ENCODE data around the gene DENND6A.

DENND6A gene

DNA sequence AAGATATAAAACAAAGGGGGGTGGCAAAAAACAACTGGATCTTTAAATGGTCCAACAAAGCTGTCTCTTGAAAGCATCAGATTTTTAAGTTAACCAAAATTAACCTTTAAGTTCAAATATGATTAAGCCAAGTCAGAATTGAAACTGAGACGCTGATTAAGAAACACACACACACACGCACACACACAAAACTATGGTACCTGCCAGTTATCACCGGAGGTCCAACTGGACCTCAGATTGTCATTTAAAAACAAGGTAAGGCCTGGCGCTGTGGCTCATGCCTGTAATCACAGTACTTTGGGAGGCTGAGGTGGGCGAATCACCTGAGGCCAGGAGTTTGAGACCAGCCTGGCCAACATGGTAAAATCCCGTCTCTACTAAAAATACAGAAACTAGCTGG, 106.1 kb downstream of the DENND6A start:
- Histone ChIP-seq H3K4me3 (ENCODE audit: low read length) (no peak overlapping the region), H3K9ac (ENCODE audit: low read length) (no peak overlapping the region), H3K36me3 (replicated peaks; ENCODE audit: insufficient read depth, low read length) (no peaks in the 10 kb centered on the region; the same call in none of the 2 replicates), H3K27me3 (replicated peaks; ENCODE audit: insufficient read depth, low read length) (no peaks in the 10 kb centered on the region), H3K4me1 (ENCODE audit: low read length) (0 out of 2 replicates have a peak, but pooled peaks cover 4% of the 10 kb centered on the region), H3K79me2 (ENCODE audit: low read length) (peaks cover 97% of the 10 kb centered on the region), H3K9me2 (replicated peaks; ENCODE audit: insufficient read depth, low read length) (no peaks in the 10 kb centered on the region), H4K20me1 (ENCODE audit: insufficient read depth, low read length) (peaks cover 19% of the 10 kb centered on the region; the same call in 1 of the 2 replicates), H2AFZ (ENCODE audit: low read length) (no peak overlapping the region), H3K4me2 (ENCODE audit: low read depth, low read length) (no peak overlapping the region), H3K9me3 (replicated peaks; ENCODE audit: insufficient read depth, low read length) (no peaks in the 10 kb centered on the region), H3F3A (ENCODE audit: insufficient read depth, low read length) (no peaks in the 10 kb centered on the region), H3K27ac (ENCODE audit: low read length) (no peak overlapping the region)
- TF ChIP-seq EZH2 (optimal IDR thresholded peaks at IDR 0.05; ENCODE audit: low read depth, low read length) (no peak), EZH2phosphoT487 (IDR thresholded peaks at IDR 0.05; ENCODE audit: low read length) (no peak)
- TF ChIP-seq, protein P1, sequence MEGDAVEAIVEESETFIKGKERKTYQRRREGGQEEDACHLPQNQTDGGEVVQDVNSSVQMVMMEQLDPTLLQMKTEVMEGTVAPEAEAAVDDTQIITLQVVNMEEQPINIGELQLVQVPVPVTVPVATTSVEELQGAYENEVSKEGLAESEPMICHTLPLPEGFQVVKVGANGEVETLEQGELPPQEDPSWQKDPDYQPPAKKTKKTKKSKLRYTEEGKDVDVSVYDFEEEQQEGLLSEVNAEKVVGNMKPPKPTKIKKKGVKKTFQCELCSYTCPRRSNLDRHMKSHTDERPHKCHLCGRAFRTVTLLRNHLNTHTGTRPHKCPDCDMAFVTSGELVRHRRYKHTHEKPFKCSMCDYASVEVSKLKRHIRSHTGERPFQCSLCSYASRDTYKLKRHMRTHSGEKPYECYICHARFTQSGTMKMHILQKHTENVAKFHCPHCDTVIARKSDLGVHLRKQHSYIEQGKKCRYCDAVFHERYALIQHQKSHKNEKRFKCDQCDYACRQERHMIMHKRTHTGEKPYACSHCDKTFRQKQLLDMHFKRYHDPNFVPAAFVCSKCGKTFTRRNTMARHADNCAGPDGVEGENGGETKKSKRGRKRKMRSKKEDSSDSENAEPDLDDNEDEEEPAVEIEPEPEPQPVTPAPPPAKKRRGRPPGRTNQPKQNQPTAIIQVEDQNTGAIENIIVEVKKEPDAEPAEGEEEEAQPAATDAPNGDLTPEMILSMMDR (IDR thresholded peaks at IDR 0.05; ENCODE audit: low read length): no peak
- DNase-seq: no peak

DNA sequence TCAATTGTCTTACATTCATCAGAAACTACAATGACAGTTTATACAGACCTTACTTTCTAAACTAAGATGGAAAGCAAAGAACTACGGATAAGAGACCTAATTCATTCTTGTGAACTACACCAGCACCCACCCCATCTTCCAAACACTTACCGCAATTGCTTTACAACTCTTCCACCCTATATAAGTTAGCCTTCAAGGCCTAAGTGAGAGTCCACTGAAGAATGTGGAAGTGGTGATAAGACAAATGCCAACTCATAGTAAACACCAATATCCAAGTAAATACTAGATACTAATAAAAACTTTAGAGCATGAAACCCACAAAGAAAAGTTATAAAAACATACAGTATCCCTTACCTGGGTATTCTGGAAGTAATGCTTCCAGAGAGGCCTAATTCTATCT, 109.3 kb downstream of the DENND6A start:
- Histone ChIP-seq H3K36me3 (replicated peaks; ENCODE audit: insufficient read depth, low read length) (no peaks in the 10 kb centered on the region; the same call in none of the 2 replicates), H3K9me3 (replicated peaks; ENCODE audit: insufficient read depth, low read length) (no peaks in the 10 kb centered on the region), H3K27me3 (replicated peaks; ENCODE audit: insufficient read depth, low read length) (no peaks in the 10 kb centered on the region), H3K4me1 (ENCODE audit: low read length) (0 out of 2 replicates have a peak, but pooled peaks cover 4% of the 10 kb centered on the region), H3K9ac (ENCODE audit: low read length) (no peak overlapping the region), H3F3A (ENCODE audit: insufficient read depth, low read length) (no peaks in the 10 kb centered on the region), H2AFZ (ENCODE audit: low read length) (no peak overlapping the region), H3K4me3 (ENCODE audit: low read length) (no peak overlapping the region), H3K79me2 (ENCODE audit: low read length) (peaks cover 98% of the 10 kb centered on the region), H3K9me2 (replicated peaks; ENCODE audit: insufficient read depth, low read length) (no peaks in the 10 kb centered on the region), H3K4me2 (ENCODE audit: low read depth, low read length) (no peak overlapping the region), H4K20me1 (ENCODE audit: insufficient read depth, low read length) (peaks cover 19% of the 10 kb centered on the region; the same call in 1 of the 2 replicates), H3K27ac (ENCODE audit: low read length) (no peak overlapping the region)
- TF ChIP-seq, protein P1 (IDR thresholded peaks at IDR 0.05; ENCODE audit: low read length): no peak
- TF ChIP-seq EZH2 (optimal IDR thresholded peaks at IDR 0.05; ENCODE audit: low read depth, low read length) (no peak), EZH2phosphoT487 (IDR thresholded peaks at IDR 0.05; ENCODE audit: low read length) (no peak)
- no peak for DNase-seq

DNA sequence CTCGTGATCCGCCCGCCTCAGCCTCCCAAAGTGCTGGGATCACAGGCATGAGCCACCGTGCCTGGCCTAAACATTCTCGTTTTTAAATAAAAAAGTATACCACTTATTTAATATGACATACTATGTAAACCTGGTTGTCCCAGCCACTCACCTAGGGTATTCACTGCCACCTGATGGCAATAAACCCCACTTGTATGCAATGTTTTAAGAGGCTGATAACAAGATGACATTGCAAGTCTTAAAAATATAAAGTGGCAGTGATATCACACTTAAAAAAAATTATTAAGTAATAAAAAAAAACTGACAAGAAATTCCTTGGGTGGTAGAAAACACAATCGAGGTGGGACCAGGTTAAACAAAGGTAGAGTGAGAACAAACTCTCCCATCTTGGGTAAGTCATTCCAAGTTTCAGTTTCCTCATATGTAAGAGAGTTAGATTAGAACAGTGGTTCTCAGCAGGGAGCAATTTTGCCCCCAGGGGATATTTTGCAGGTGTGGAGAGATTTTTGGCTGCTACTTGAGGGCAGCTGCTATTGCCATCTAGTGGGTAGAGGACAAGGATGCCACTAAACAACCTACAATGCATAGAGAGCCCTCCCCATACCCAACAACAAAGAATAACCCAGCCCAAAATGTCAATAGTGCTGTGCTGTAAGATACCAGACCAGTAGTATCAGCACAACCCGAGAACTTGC, 110.3 kb downstream of the DENND6A start:
- Histone ChIP-seq H3K9me3 (replicated peaks; ENCODE audit: insufficient read depth, low read length) (no peaks in the 10 kb centered on the region), H3K4me3 (ENCODE audit: low read length) (no peak overlapping the region), H3F3A (ENCODE audit: insufficient read depth, low read length) (no peaks in the 10 kb centered on the region), H3K4me2 (ENCODE audit: low read depth, low read length) (no peak overlapping the region), H3K79me2 (ENCODE audit: low read length) (peaks cover 98% of the 10 kb centered on the region), H3K9me2 (replicated peaks; ENCODE audit: insufficient read depth, low read length) (no peaks in the 10 kb centered on the region), H3K27me3 (replicated peaks; ENCODE audit: insufficient read depth, low read length) (no peaks in the 10 kb centered on the region), H4K20me1 (ENCODE audit: insufficient read depth, low read length) (peaks cover 19% of the 10 kb centered on the region; the same call in 1 of the 2 replicates), H3K4me1 (ENCODE audit: low read length) (0 out of 2 replicates have a peak, but pooled peaks cover 4% of the 10 kb centered on the region), H3K9ac (ENCODE audit: low read length) (no peak overlapping the region), H3K27ac (ENCODE audit: low read length) (no peak overlapping the region), H3K36me3 (replicated peaks; ENCODE audit: insufficient read depth, low read length) (peaks cover 4% of the 10 kb centered on the region), H2AFZ (ENCODE audit: low read length) (no peak overlapping the region)
- no peak for TF ChIP-seq EZH2phosphoT487 (IDR thresholded peaks at IDR 0.05; ENCODE audit: low read length)
- TF ChIP-seq, protein P1 (IDR thresholded peaks at IDR 0.05; ENCODE audit: low read length): peak; percentile 39
- DNase-seq: peak; percentile 54

Measured in MM.1S (cell line).